ENCODE measurements around the gene KCNAB3. TPM values are rescaled to one million over a fixed set of nuclear protein-coding genes. Genes with fewer than 3 reads are reported as not detected.

KCNAB3 gene
- total and polyA plus RNA-seq, 9 of the 15 experiments (the other 6 are each of a cell fraction or from before 2014, with no cell fraction given), result 0.03 to 2.5 (median 1.1) TPM

GRCh38 chr17:7977039-7977438 is 47.4 kb upstream of the KCNAB3 start (continued):
- TF ChIP-seq ZNF318 (IDR thresholded peaks at IDR 0.05; ENCODE audit: borderline replicate concordance in 1 of 2, low read depth in 1 of 2) (no peak), NCOA1 (IDR thresholded peaks at IDR 0.05; ENCODE audit: low read depth) (no peak), SAFB2 (IDR thresholded peaks at IDR 0.05; ENCODE audit: borderline replicate concordance, low read depth, low read length, severe bottlenecking) (no peak), BRD9 (IDR thresholded peaks at IDR 0.05; ENCODE audit: low read depth, partially characterized antibody) (no peak), MBD1 (CRISPR knock-in tag; IDR thresholded peaks at IDR 0.05) (no peak), ZNF584 (CRISPR knock-in tag; IDR thresholded peaks at IDR 0.05; ENCODE audit: low read depth) (no peak), TFE3 (CRISPR knock-in tag; IDR thresholded peaks at IDR 0.05) (no peak), KDM4B (IDR thresholded peaks at IDR 0.05; ENCODE audit: borderline replicate concordance in 2 of 2, low read depth in 1 of 2) (no peak)

All from K562 (cell line).